GM18873 (cell line): ENCODE measurements around the gene ANKRD34C.

ENCODE experiments used
- ATAC-seq: cut with Tn5 transposase; IDR thresholded peaks from one replicate; pipeline ENCODE4 v1.9.1; 2021; ENCODE audit warnings: mild to moderate bottlenecking, moderate library complexity, moderate number of reproducible peaks; ENCODE audit not compliant: unreplicated experiment, low FRiP score

ANKRD34C gene

DNA sequence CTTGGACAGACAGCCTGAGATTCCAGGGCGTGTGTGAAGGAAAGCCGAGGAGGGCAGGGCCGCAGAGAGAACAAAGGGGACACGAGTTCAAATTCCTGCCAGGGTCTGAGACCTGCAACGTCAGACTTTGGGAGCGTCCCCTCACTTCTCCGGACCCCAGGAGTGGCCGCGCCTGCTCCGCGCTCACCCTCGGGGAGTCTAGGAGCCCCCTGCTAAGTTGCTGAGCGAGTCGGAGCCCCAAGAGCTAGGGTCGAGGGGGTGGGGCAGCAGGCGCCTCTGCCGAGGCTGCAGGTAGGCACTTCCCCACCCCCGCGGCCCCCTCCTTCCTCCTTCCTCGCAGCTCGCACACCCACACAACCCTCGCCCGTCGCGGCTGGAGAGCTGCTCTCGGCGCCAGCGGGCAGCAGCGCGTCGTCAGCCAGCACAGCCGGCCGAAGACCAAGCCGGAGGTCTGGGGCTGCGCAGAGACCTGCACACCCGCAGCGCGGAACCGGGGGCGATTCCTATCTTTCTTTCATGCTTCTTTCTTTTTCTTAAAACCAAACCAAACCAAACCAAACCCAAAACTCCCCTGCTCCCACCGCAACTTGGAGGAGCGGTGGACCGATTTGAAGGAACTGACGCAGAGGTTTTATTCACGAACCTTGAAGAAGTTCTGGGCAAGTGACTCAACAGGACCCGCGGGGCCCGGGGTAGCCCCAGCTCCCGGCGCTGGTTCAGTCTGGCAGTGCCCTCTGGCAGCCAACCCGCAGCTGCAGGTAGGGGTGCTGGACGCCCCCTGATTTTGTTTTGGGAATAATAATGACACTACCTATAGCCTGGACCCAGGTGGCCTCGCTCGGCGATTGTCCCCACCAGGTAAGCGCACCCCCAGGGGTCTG, at the start of gene ANKRD34C:
Gene ANKRD34C (plus strand): TSS at position 352 of the 881 bp plus-strand sequence. CDS start 10,563 bp downstream, outside the sequence.
- no peak for ATAC-seq

GRCh38 chr15:79233236-79233635, 49.3 kb upstream of the ANKRD34C start:
- ATAC-seq = no peak

- no peak for ATAC-seq
These were observed 42.5 kb upstream of the ANKRD34C start for GRCh38 chr15:79240036-79240435.

- no peak for ATAC-seq
These were observed 38.8 kb upstream of the ANKRD34C start for GRCh38 chr15:79243723-79244122.

DNA sequence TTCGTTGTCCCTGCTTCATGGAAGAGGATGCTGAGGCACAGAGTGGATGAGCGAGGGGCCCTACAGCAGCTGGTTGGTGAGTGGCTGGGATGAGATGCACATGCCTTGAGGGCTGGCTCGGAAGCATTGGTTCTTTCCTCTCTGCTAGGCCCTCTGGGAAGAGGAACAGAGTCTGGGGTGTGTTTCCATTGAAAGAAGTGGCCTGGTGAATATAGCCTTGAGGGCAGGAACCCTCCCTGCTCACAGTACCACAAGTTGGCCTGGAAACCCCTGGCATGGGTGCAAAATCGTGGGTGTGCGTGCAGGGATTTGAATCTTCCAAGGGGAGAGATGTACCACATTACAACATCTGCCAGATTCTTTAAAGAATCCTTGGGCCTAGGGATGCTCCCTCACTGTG, 37.6 kb upstream of the ANKRD34C start:
- ATAC-seq = no peak

DNA sequence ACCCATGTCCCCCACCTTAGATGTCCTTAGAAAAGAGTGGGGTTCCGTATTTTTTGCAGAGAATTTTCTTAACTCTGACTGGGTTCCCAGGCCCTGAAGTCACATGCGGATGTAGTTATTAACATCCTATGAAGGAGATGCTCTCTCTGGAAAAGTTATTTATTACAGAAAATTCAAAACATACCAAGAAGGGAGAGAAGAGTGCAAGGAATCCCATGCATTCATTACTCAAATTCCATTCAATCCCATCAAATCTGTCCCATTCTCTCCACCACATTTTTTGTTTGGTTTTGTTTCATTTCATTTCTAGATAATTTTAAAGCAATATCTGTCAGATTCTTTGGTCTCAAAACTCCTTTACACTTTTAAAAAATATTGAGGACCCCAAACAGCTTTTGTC, 34.3 kb upstream of the ANKRD34C start:
- no peak for ATAC-seq

GRCh38 chr15:79257454-79257853, 25.1 kb upstream of the ANKRD34C start:
- ATAC-seq = no peak

DNA sequence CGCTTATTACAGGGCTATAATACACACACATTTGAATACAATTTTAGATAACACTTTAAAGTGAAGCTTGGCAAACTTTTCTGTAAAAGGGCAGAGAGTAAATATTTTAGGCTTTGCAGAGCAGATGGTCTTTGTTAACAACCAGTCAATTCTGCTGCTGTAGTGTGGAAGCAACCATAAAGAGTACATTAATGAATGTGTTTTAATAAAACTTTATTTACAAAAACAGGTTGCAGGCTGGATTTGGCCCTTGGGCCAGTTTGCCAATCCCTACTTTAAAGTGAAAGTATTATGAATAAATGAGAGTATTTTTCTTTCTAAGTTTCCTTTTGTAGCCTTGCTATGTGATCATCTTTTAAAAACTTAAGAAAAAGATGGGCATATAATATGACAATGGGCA, 20.7 kb upstream of the ANKRD34C start:
- no peak for ATAC-seq

- ATAC-seq = no peak
These were observed 17.4 kb upstream of the ANKRD34C start for GRCh38 chr15:79265167-79265566.

- no peak for ATAC-seq
These were observed 16.4 kb upstream of the ANKRD34C start for GRCh38 chr15:79265987-79266579.

- ATAC-seq = no peak
These were observed 928 bp downstream of the ANKRD34C start for GRCh38 chr15:79283252-79284048.

DNA sequence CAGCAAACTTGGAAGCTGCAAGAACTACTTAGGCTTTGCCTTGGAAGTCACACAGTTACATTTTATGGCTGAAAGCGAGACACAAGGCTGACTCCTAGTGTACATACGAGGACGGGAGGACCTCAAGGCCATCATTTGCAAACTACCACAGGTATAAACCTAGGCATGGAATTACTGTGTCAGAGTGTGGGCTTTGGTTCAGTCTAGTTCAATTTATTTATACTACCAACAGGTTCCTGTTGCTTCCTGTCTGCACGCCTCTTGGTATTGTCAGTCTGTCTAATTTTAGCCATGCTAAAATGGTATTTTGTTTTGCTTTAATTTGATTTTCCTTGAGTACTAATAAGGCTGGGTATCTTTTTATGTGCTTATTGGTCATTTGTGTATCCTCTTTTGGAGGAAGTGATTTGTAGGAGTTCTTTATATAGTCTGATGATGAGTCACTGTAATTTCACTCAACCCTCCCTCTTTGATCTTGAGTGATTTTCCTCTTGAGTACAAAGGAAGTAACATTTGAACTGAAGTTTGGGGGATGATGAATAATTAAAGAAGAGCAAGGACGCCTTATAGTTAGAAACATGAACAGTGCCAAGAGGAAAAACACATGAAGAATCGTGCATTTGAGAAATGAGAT, 8.2 kb downstream of the ANKRD34C start:
- ATAC-seq = no peak

- no peak for ATAC-seq
These were observed 9.5 kb downstream of the ANKRD34C start for GRCh38 chr15:79292011-79292410.

GRCh38 chr15:79294075-79294474, 11.6 kb downstream of the ANKRD34C start:
- ATAC-seq = no peak

- ATAC-seq = no peak
These were observed 14.1 kb downstream of the ANKRD34C start for GRCh38 chr15:79296583-79296982.

GRCh38 chr15:79299126-79299840, 16.8 kb downstream of the ANKRD34C start:
- ATAC-seq = no peak

DNA sequence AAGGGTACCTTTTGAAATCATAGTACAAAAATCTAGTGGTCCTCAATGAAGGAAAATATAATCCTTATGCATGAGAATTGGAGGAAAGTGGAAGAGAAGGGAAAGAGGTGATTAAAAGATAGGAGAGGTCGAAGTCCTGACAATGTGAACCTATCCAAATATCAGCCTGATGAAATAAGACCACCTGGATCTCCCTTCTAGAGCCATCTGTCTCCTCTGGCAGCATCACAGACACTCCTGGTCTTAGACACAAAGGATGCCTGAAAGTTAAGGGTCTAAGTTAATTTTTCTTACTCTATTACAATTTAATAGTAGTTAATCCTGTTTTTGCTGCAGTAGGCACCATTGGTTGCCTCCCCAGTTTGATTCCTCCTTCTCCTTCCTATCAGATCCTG, 17.3 kb downstream of the ANKRD34C start:
- ATAC-seq = no peak

DNA sequence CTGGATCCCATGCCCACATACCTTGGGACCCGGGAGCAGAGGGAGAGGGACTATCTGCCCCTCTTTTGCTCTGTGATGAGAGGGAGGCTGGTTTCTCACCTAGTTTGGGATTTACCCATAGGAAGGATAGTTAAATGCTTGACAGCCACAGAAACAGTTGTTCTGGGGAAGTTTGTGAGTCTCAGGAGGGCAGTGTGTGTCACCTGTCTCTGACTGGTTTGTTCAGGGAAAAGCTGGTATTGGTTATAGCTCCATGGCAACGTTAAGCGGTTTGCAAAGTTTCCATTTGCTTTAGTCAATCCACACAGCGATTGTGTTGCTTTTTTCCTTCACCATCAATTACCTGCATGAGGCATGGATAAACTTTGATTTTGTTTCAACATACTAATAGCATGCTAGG, 24.7 kb downstream of the ANKRD34C start:
- ATAC-seq = no peak

DNA sequence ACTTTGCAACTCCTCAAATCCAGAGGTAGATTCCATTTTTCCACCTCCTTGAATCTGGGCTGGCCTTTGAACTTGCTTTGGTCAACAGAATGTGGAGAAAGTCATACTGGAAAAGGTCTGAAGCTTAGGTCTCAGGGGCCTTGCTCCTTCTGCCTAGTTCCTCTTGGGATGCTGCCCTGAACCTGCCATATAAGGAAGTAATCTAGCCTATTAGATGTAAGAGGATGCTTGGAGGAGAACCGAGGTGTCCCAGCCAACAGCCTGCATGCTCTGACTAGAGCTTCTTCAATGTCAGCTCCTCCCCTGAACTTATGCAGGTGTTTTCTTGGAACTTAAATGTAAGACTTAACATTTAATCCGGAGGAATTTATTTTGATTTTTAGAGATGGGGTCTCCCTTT, 26.4 kb downstream of the ANKRD34C start:
- no peak for ATAC-seq

GRCh38 chr15:79310612-79310984, 28.1 kb downstream of the ANKRD34C start:
- ATAC-seq = peak; percentile 20
